Keratinocyte (primary cell): ENCODE measurements around the gene ARHGAP4. TPM values are rescaled to one million over a fixed set of nuclear protein-coding genes. Genes with fewer than 3 reads are reported as not detected.

Experiments
- DNase-seq: peaks from one replicate; pipeline ENCODE4 v3.0.0-alpha.2; 2011; ENCODE audit warnings: low read depth, missing footprints, low spot score
- FAIRE-seq: peaks from 2 replicates; lab custom pipeline; 2011; peaks lifted over from hg19 to GRCh38; lab: Jason Lieb, UNC
- H2AFZ ChIP-seq: 2 replicates; pipeline ENCODE4 v1.6.0; 2012; ENCODE audit warnings: low read length, control low read depth, inconsistent platforms; ENCODE audit not compliant: control insufficient read depth
- H3K27ac ChIP-seq: 2 replicates; pipeline ENCODE4 v1.5.1; 2011; ENCODE audit warnings: low read length; ENCODE audit not compliant: control insufficient read depth, insufficient read depth
- H3K27me3 ChIP-seq: 3 replicates; pipeline ENCODE4 v1.6.0; 2011; ENCODE audit warnings: low read length; ENCODE audit not compliant: control insufficient read depth, insufficient read depth; ENCODE audit errors: extremely low read depth
- H3K36me3 ChIP-seq, 2 experiments: 2 replicates in 1 of 2; 3 replicates in 1 of 2; pipeline ENCODE4 v1.5.1; 2011; ENCODE audit warnings: low read length in 2 of 2, mild to moderate bottlenecking in 1 of 2; ENCODE audit not compliant: control insufficient read depth in 2 of 2, insufficient read depth in 2 of 2; ENCODE audit errors: extremely low read depth in 1 of 2
- H3K4me1 ChIP-seq: 3 replicates; pipeline ENCODE4 v1.5.1; 2011; ENCODE audit warnings: low read length; ENCODE audit not compliant: control insufficient read depth, insufficient read depth; ENCODE audit errors: extremely low read depth
- H3K4me2 ChIP-seq: 3 replicates; pipeline ENCODE4 v1.6.0; 2011; ENCODE audit warnings: low read depth, low read length; ENCODE audit not compliant: control insufficient read depth, insufficient read depth; ENCODE audit errors: extremely low read depth
- H3K4me3 ChIP-seq, 3 experiments: fragments of 200-600 bp in 1 of 3; sonication (generic) in 1 of 3; 2 replicates in 2 of 3; 3 replicates in 1 of 3; pipeline ENCODE4 v1.5.1; 2011 to 2016; ENCODE audit warnings: low read length in 3 of 3, mild to moderate bottlenecking in 3 of 3, control low read depth in 2 of 3, inconsistent platforms in 1 of 3, low read depth in 1 of 3, mixed read lengths in 1 of 3, mixed run types in 1 of 3, moderate library complexity in 1 of 3; ENCODE audit not compliant: control insufficient read depth in 2 of 3, insufficient read depth in 2 of 3; ENCODE audit errors: extremely low read depth in 1 of 3
- H3K79me2 ChIP-seq: 2 replicates; pipeline ENCODE4 v1.6.0; 2012; ENCODE audit warnings: low read length; ENCODE audit not compliant: control insufficient read depth, insufficient read depth
- H3K9ac ChIP-seq: 3 replicates; pipeline ENCODE4 v1.6.0; 2011; ENCODE audit warnings: low read length; ENCODE audit not compliant: control insufficient read depth, insufficient read depth; ENCODE audit errors: extremely low read depth
- H3K9me1 ChIP-seq: 3 replicates; pipeline ENCODE4 v1.6.0; 2011; ENCODE audit warnings: low read length; ENCODE audit not compliant: control insufficient read depth, insufficient read depth; ENCODE audit errors: extremely low read depth
- H3K9me3 ChIP-seq: 2 replicates; pipeline ENCODE4 v1.5.1; 2012; ENCODE audit warnings: low read depth, low read length; ENCODE audit not compliant: control insufficient read depth
- H4K20me1 ChIP-seq: 3 replicates; pipeline ENCODE4 v1.6.0; 2011; ENCODE audit warnings: low read length; ENCODE audit not compliant: control insufficient read depth, insufficient read depth; ENCODE audit errors: extremely low read depth
- EZH2 ChIP-seq: IDR thresholded peaks from one replicate; pipeline ENCODE4 v1.6.1; 2012; ENCODE audit warnings: inconsistent platforms, mild to moderate bottlenecking, low read length, moderate library complexity
- dilution Hi-C: fragments of 300-500 bp; cut with MboI; formaldehyde crosslinking; loops from one replicate; pipeline ENCODE4 v1.7.0; 2020; ENCODE audit warnings: low sequenced_read_pairs; ENCODE audit not compliant: extremely low pct_ligation_motif_present
- polyA plus RNA-seq, 5 experiments: library from polyadenylated mRNA; depleted of rRNA in 3 of 5; stranded (reverse) in 3 of 5; stranded (forward) in 1 of 5; unstranded in 1 of 5; fragments of >200 nt; gene quantifications; 1 replicate in 1 of 5; 2 replicates in 3 of 5; 3 replicates in 1 of 5; pipeline versions ENCODE4 v1.2.1 to v1.2.3, GENCODE V29; 2011 to 2012; ENCODE audit warnings: missing spikeins in 2 of 5, low read depth in 1 of 5, low replicate concordance in 1 of 5
- TF ChIP-seq, protein P1 (sequence below), 3 experiments: IDR thresholded peaks in 1 of 3; conservative IDR thresholded peaks in 1 of 3; optimal IDR thresholded peaks in 1 of 3; 2 replicates in 2 of 3; 3 replicates in 1 of 3; pipeline versions ENCODE3 to v1.5.1; 2011; ENCODE audit warnings: low read length in 3 of 3, mild to moderate bottlenecking in 3 of 3, moderate library complexity in 2 of 3, control low read depth in 1 of 3, inconsistent platforms in 1 of 3; ENCODE audit not compliant: insufficient read depth in 2 of 3; ENCODE audit errors: extremely low read depth in 1 of 3

ARHGAP4 gene
- polyA plus RNA-seq, 1 donor (not counting 4 experiments of a cell fraction or from before 2014, with no cell fraction given) = 0.35 TPM

DNA sequence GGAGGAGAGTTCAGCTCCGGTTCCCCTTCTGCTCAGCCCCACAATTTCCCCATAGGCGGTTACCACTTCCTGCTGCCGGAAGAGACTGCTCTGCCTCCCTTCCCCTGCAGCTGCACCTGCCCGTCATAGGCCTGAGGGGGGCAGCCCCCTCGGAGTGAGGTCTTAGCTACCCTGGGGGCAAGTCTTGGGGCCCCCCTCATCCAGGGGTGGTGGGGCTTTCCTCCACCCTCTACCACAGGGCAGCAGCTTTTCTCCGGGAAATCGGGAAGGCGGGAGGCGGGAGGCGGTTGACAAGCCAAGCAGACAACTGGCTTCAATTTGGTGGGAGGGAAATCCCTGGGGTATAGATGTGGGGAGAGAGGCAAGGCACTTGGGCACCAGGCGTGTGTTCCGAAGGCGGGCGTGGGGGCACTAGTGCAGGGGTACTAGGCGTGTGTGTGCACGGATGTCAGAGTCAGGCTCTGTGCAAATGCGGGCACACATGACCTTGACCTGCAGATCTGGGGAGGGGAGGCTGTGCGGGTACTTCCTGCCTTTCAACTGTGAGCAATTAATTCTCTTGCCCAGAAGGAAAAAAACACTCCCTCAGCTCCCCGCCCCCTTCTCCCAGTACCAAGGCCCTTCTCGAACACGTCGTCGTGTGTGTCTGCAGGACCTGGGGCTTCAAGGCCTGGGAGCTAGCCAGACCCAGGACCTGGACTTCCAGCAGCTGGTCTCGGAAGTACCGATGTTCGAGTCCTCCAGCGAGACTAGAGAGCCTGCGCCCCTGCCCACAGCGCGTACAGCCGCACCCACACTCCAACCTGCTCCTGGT, 1.0 kb upstream of the ARHGAP4 start:
- H3K4me1 ChIP-seq = peaks cover 11% of the 10 kb centered on the region

DNA sequence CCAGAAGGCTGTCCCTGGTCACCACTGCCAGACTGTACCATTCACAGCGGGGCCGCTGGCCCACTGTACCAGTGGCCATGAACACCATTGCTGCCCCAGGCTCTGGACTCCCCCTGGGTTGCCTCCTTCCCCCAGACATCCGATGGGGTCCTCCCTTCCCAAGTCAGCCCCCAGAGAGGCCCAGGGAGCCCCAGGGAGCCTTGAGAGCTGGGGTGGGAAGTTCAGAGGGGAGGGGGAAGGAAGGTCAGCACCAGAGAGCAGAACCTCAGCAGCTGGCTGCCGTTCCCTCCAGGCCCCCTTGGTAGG, 441 bp upstream of the ARHGAP4 start:
- Histone ChIP-seq H3K4me2 (no peak overlapping the region), H3K4me3 (no peak overlapping the region), H3K9me1 (no peaks in the 10 kb centered on the region), H3K79me2 (no peaks in the 10 kb centered on the region), H2AFZ (no peak overlapping the region), H3K4me1 (peaks cover 15% of the 10 kb centered on the region), H3K27ac (no peak overlapping the region), H3K36me3 (peaks cover 6% of the 10 kb centered on the region in 2 experiments), H3K27me3 (no peaks in the 10 kb centered on the region), H3K9ac (no peak overlapping the region), H3K9me3 (no peaks in the 10 kb centered on the region), H4K20me1 (no peaks in the 10 kb centered on the region)
- dilution Hi-C loops = no loop called here
- FAIRE-seq (no peak), DNase-seq (no peak)
- TF ChIP-seq EZH2 = no peak
- TF ChIP-seq, protein P1, sequence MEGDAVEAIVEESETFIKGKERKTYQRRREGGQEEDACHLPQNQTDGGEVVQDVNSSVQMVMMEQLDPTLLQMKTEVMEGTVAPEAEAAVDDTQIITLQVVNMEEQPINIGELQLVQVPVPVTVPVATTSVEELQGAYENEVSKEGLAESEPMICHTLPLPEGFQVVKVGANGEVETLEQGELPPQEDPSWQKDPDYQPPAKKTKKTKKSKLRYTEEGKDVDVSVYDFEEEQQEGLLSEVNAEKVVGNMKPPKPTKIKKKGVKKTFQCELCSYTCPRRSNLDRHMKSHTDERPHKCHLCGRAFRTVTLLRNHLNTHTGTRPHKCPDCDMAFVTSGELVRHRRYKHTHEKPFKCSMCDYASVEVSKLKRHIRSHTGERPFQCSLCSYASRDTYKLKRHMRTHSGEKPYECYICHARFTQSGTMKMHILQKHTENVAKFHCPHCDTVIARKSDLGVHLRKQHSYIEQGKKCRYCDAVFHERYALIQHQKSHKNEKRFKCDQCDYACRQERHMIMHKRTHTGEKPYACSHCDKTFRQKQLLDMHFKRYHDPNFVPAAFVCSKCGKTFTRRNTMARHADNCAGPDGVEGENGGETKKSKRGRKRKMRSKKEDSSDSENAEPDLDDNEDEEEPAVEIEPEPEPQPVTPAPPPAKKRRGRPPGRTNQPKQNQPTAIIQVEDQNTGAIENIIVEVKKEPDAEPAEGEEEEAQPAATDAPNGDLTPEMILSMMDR (optimal IDR thresholded peaks at IDR 0.05 in 1 of 3, IDR thresholded peaks at IDR 0.05 in 1 of 3, conservative IDR thresholded peaks at IDR 0.05 in 1 of 3; ENCODE audit: extremely low read depth in 1 of 3, insufficient read depth in 2 of 3, low read length in 3 of 3) = no peak

More for the DNA sequence above, 1.0 kb upstream of the ARHGAP4 start:
- Histone ChIP-seq H3K9me3 (no peaks in the 10 kb centered on the region), H3K27me3 (no peaks in the 10 kb centered on the region), H2AFZ (no peak overlapping the region), H3K79me2 (peaks cover 3% of the 10 kb centered on the region), H3K36me3 (peaks cover 6 to 8% of the 10 kb centered on the region in 2 experiments), H3K4me3 (peak overlapping the region; percentile 41 to 79 (median 62)), H3K9me1 (no peaks in the 10 kb centered on the region), H4K20me1 (no peaks in the 10 kb centered on the region), H3K27ac (peak overlapping the region; percentile 78), H3K9ac (peak overlapping the region; percentile 84), H3K4me2 (peak overlapping the region; percentile 88)
- no peak for DNase-seq
- no peak for TF ChIP-seq EZH2
- TF ChIP-seq, protein P1 (optimal IDR thresholded peaks at IDR 0.05 in 1 of 3, IDR thresholded peaks at IDR 0.05 in 1 of 3, conservative IDR thresholded peaks at IDR 0.05 in 1 of 3; ENCODE audit: extremely low read depth in 1 of 3, insufficient read depth in 2 of 3, low read length in 3 of 3) = no peak
- no peak for FAIRE-seq
- dilution Hi-C loops = no loop called here
